Ovary (tissue), 3 donors: Measurements from ENCODE around the gene DUSP7.

ENCODE experiments used
- CTCF ChIP-seq, 3 donors: fragments of 450-650 bp in 2 of 3; fragments of 200-600 bp in 1 of 3; IDR thresholded peaks; one replicate each; pipeline versions ENCODE4 v1.5.1 to v1.8.0; 2016 to 2022; ENCODE audit warnings: antibody characterized with exemption in 3 of 3, mild to moderate bottlenecking in 1 of 3
- EP300 ChIP-seq: sonication (generic); formaldehyde crosslinking; IDR thresholded peaks from one replicate; pipeline ENCODE4 v1.6.1; 2017; ENCODE audit warnings: antibody characterized with exemption
- donor health status: DM: no; HTN: no; CAD: no.

- TF ChIP-seq CTCF (IDR thresholded peaks at IDR 0.05) = no peak
- no peak for TF ChIP-seq EP300
These were observed 21.6 kb upstream of the DUSP7 start for GRCh38 chr3:52077925-52078324.
